ENCODE data around the gene DHX9. TPM values are rescaled to one million over a fixed set of nuclear protein-coding genes. Genes with fewer than 3 reads are reported as not detected.

Gene DHX9
- polyA plus RNA-seq, 1 experiment = 111 TPM

GRCh38 chr1:182869241-182869666 lies 30.1 kb downstream of the DHX9 start:
- H3K36me3 ChIP-seq (ENCODE audit: control insufficient read depth, insufficient read depth, low read length) = peaks cover 20% of the 10 kb centered on the region
- no peaks in the 10 kb centered on the region for H3K27me3 ChIP-seq (ENCODE audit: control insufficient read depth, insufficient read depth, low read length)
- TF ChIP-seq CTCF (IDR thresholded peaks at IDR 0.05; ENCODE audit: insufficient read depth, low read depth, low read length) = no peak
- DNase-seq (ENCODE audit: low read depth) = no peak
- H3K4me3 ChIP-seq (ENCODE audit: low read depth, low read length) = no peak overlapping the region
- POLR2A ChIA-PET = no interaction called here
- CTCF ChIA-PET = interaction anchor here (0.6 kb wide), 1 partner anchor 14 kb away, joined by 4 read pairs; no protein-coding TSS in a partner anchor

- peaks cover 14% of the 10 kb centered on the region for H3K36me3 ChIP-seq (ENCODE audit: control insufficient read depth, insufficient read depth, low read length)
- H3K4me3 ChIP-seq (ENCODE audit: low read depth, low read length) = no peak overlapping the region
- CTCF ChIA-PET = interaction anchor here (1.0 kb wide), 1 partner anchor 17 kb away, joined by 3 read pairs; no protein-coding TSS in a partner anchor
Observed at GRCh38 chr1:182872881-182873280, 33.7 kb downstream of the DHX9 start.

DNA sequence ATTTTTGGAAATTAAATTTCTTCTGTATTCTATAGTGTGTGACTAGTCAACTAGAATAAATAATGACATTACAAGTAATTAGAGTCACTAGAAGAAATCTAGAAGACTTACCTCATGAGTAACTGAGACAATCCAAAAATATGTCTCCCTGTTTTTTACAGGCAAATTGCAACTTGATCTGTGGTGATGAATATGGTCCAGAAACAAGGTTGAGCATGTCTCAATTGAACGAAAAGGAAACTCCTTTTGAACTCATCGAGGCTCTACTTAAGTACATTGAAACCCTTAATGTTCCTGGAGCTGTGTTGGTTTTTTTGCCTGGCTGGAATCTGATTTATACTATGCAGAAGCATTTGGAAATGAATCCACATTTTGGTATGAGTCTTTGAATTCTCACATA lies 36.7 kb downstream of the DHX9 start:
- H3K36me3 ChIP-seq (ENCODE audit: control insufficient read depth, insufficient read depth, low read length) = peaks cover 13% of the 10 kb centered on the region
- no peak for DNase-seq (ENCODE audit: low read depth)
- POLR2A ChIA-PET = no interaction called here

More at GRCh38 chr1:182872881-182873280, 33.7 kb downstream of the DHX9 start:
- H3K27me3 ChIP-seq (ENCODE audit: control insufficient read depth, insufficient read depth, low read length) = no peaks in the 10 kb centered on the region
- POLR2A ChIA-PET = no interaction called here
- TF ChIP-seq CTCF (IDR thresholded peaks at IDR 0.05; ENCODE audit: insufficient read depth, low read depth, low read length) = no peak
- DNase-seq (ENCODE audit: low read depth) = no peak

DNA sequence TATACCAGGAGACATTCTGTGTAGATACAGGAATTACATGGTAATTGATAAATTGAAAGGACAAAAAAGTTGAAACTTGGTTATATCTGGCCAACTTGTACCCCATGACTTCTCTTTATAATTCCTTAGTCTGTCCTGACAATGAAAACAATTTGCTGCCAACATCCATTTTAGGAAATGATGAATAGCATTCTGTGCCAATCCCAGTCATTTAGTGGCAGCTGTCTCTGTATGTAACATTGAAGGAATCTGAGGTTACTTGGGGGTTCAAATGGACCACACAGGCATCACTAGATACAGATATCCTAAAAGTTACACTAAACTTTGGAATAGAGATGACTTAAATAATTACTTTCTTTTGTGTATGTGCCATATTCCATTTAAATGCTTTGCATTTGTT lies 38.2 kb downstream of the DHX9 start:
- peaks cover 23% of the 10 kb centered on the region for H3K36me3 ChIP-seq (ENCODE audit: control insufficient read depth, insufficient read depth, low read length)
- ChIA-PET CTCF (no interaction called here), POLR2A (no interaction called here)
- no peak for TF ChIP-seq CTCF (IDR thresholded peaks at IDR 0.05; ENCODE audit: insufficient read depth, low read depth, low read length)
- DNase-seq (ENCODE audit: low read depth) = no peak
- H3K4me3 ChIP-seq (ENCODE audit: low read depth, low read length) = no peak overlapping the region
- no peaks in the 10 kb centered on the region for H3K27me3 ChIP-seq (ENCODE audit: control insufficient read depth, insufficient read depth, low read length)

More for the DNA sequence above, 36.7 kb downstream of the DHX9 start:
- CTCF ChIA-PET = interaction anchor here (0.5 to 1.4 kb wide), 3 partner anchors 11 to 404 kb away, joined by 3 read pairs; no protein-coding TSS in a partner anchor
- Histone ChIP-seq H3K4me3 (ENCODE audit: low read depth, low read length) (no peak overlapping the region), H3K27me3 (ENCODE audit: control insufficient read depth, insufficient read depth, low read length) (no peaks in the 10 kb centered on the region)
- TF ChIP-seq CTCF (IDR thresholded peaks at IDR 0.05; ENCODE audit: insufficient read depth, low read depth, low read length) = no peak

GRCh38 chr1:182877842-182878241 lies 38.7 kb downstream of the DHX9 start:
- peaks cover 23% of the 10 kb centered on the region for H3K36me3 ChIP-seq (ENCODE audit: control insufficient read depth, insufficient read depth, low read length)
- no peak for TF ChIP-seq CTCF (IDR thresholded peaks at IDR 0.05; ENCODE audit: insufficient read depth, low read depth, low read length)
- no peak overlapping the region for H3K4me3 ChIP-seq (ENCODE audit: low read depth, low read length)
- ChIA-PET CTCF (no interaction called here), POLR2A (no interaction called here)
- H3K27me3 ChIP-seq (ENCODE audit: control insufficient read depth, insufficient read depth, low read length) = no peaks in the 10 kb centered on the region
- DNase-seq (ENCODE audit: low read depth) = no peak
